ENCODE data around the gene MYL3. TPM values are rescaled to one million over a fixed set of nuclear protein-coding genes. Genes with fewer than 3 reads are reported as not detected.
A peak's percentile ranks its signal among the peaks of the same experiment; 100 is the strongest.

MYL3 gene
- total RNA-seq, 1 experiment from 2014 or later = not detected

- DNase-seq = peak in 1 of 2 experiments; percentile 31
- Histone ChIP-seq H3K4me1 (no peaks in the 10 kb centered on the region; the same call in 1 of the 2 replicates), H3K4me3 (peak overlapping the region; percentile 57), H3K27ac (no peak overlapping the region), H3K36me3 (no peaks in the 10 kb centered on the region), H3K9me3 (replicated peaks) (no peaks in the 10 kb centered on the region), H3K27me3 (peaks cover 24% of the 10 kb centered on the region)
These were observed 19.3 kb upstream of the MYL3 start for GRCh38 chr3:46882377-46883053.

- peak in 1 of 2 experiments; percentile 25 for DNase-seq
- Histone ChIP-seq H3K27me3 (peaks cover 24% of the 10 kb centered on the region), H3K27ac (no peak overlapping the region)
These were observed 18.5 kb upstream of the MYL3 start for GRCh38 chr3:46881596-46882376.

GRCh38 chr3:46880884-46881595 lies 17.8 kb upstream of the MYL3 start:
- Histone ChIP-seq H3K36me3 (no peaks in the 10 kb centered on the region), H3K9me3 (replicated peaks) (no peaks in the 10 kb centered on the region), H3K27ac (no peak overlapping the region), H3K4me1 (no peaks in the 10 kb centered on the region; the same call in 1 of the 2 replicates), H3K4me3 (no peak overlapping the region), H3K27me3 (peaks cover 24% of the 10 kb centered on the region)
- DNase-seq = no peak

More at GRCh38 chr3:46881596-46882376, 18.5 kb upstream of the MYL3 start:
- Histone ChIP-seq H3K4me1 (no peaks in the 10 kb centered on the region; the same call in 1 of the 2 replicates), H3K36me3 (no peaks in the 10 kb centered on the region), H3K4me3 (peak overlapping the region; percentile 57), H3K9me3 (replicated peaks) (no peaks in the 10 kb centered on the region)

GRCh38 chr3:46878781-46879436 lies 15.7 kb upstream of the MYL3 start:
- peak in 1 of 2 experiments; percentile 35 for DNase-seq
- Histone ChIP-seq H3K4me3 (no peak overlapping the region), H3K9me3 (replicated peaks) (no peaks in the 10 kb centered on the region), H3K4me1 (peaks cover 8% of the 10 kb centered on the region; the same call in 1 of the 2 replicates), H3K27ac (no peak overlapping the region), H3K36me3 (no peaks in the 10 kb centered on the region), H3K27me3 (peaks cover 17% of the 10 kb centered on the region)

- Histone ChIP-seq H3K27ac (no peak within 1 kb of the TSS), H3K4me1 (peaks cover 8% of the 10 kb centered on the region; the same call in 1 of the 2 replicates), H3K27me3 (peaks cover 15% of the 10 kb centered on the region; the same call in 1 of the 2 replicates), H3K9me3 (replicated peaks) (no peaks in the 10 kb centered on the region), H3K36me3 (no peaks in the 10 kb centered on the region), H3K4me3 (no peak within 1 kb of the TSS)
- DNase-seq = no peak
These were observed 14.3 kb upstream of the MYL3 start, which contains the start of gene PTH1R for GRCh38 chr3:46877406-46878125. Gene PTH1R, plus strand, starts transcription at chr3:46877721. Its CDS starts 5,839 bp downstream, at chr3:46883560.

- peaks cover 8% of the 10 kb centered on the region; the same call in 1 of the 2 replicates for H3K4me1 ChIP-seq
- no peak for DNase-seq
- H3K4me3 ChIP-seq = no peak overlapping the region
- peaks cover 14% of the 10 kb centered on the region; the same call in 1 of the 2 replicates for H3K27me3 ChIP-seq
- H3K27ac ChIP-seq = no peak overlapping the region
- no peaks in the 10 kb centered on the region for H3K9me3 ChIP-seq (replicated peaks)
- no peaks in the 10 kb centered on the region for H3K36me3 ChIP-seq
These were observed 13.4 kb upstream of the MYL3 start for GRCh38 chr3:46876313-46877300.

GRCh38 chr3:46875560-46875959 lies 12.3 kb upstream of the MYL3 start:
- Histone ChIP-seq H3K4me1 (peaks cover 8% of the 10 kb centered on the region; the same call in 1 of the 2 replicates), H3K36me3 (no peaks in the 10 kb centered on the region), H3K27ac (no peak overlapping the region), H3K9me3 (replicated peaks) (no peaks in the 10 kb centered on the region), H3K4me3 (no peak overlapping the region), H3K27me3 (peaks cover 11% of the 10 kb centered on the region; the same call in 1 of the 2 replicates)
- DNase-seq = no peak

- no peak for DNase-seq
- H3K27ac ChIP-seq = no peak overlapping the region
- H3K36me3 ChIP-seq = no peaks in the 10 kb centered on the region
- peaks cover 11% of the 10 kb centered on the region; the same call in 1 of the 2 replicates for H3K27me3 ChIP-seq
- peaks cover 8% of the 10 kb centered on the region; the same call in 1 of the 2 replicates for H3K4me1 ChIP-seq
- no peaks in the 10 kb centered on the region for H3K9me3 ChIP-seq (replicated peaks)
- no peak overlapping the region for H3K4me3 ChIP-seq
These were observed 11.2 kb upstream of the MYL3 start for GRCh38 chr3:46874430-46874829.

- Histone ChIP-seq H3K9me3 (replicated peaks) (no peaks in the 10 kb centered on the region), H3K4me3 (no peak overlapping the region), H3K27ac (no peak overlapping the region), H3K4me1 (peaks cover 8% of the 10 kb centered on the region; the same call in 1 of the 2 replicates), H3K27me3 (peaks cover 11% of the 10 kb centered on the region; the same call in 1 of the 2 replicates), H3K36me3 (no peaks in the 10 kb centered on the region)
- no peak for DNase-seq
These were observed 10.3 kb upstream of the MYL3 start for GRCh38 chr3:46873521-46873920.

- Histone ChIP-seq H3K9me3 (replicated peaks) (no peaks in the 10 kb centered on the region), H3K4me3 (no peak overlapping the region), H3K27me3 (peaks cover 11% of the 10 kb centered on the region; the same call in 1 of the 2 replicates), H3K4me1 (peaks cover 8% of the 10 kb centered on the region; the same call in 1 of the 2 replicates), H3K27ac (no peak overlapping the region), H3K36me3 (no peaks in the 10 kb centered on the region)
- DNase-seq = no peak
These were observed 8.0 kb upstream of the MYL3 start for GRCh38 chr3:46871222-46871621.

- peaks cover 11% of the 10 kb centered on the region; the same call in 1 of the 2 replicates for H3K27me3 ChIP-seq
These were observed 7.4 kb upstream of the MYL3 start for GRCh38 chr3:46870651-46871050.

GRCh38 chr3:46869440-46869839 lies 6.2 kb upstream of the MYL3 start:
- no peak for DNase-seq
- Histone ChIP-seq H3K27me3 (peaks cover 6% of the 10 kb centered on the region; the same call in 1 of the 2 replicates), H3K9me3 (replicated peaks) (no peaks in the 10 kb centered on the region), H3K36me3 (no peaks in the 10 kb centered on the region), H3K27ac (no peak overlapping the region), H3K4me1 (peaks cover 6% of the 10 kb centered on the region; the same call in 1 of the 2 replicates), H3K4me3 (no peak overlapping the region)

More at GRCh38 chr3:46870651-46871050, 7.4 kb upstream of the MYL3 start:
- H3K4me3 ChIP-seq = no peak overlapping the region
- H3K4me1 ChIP-seq = peaks cover 8% of the 10 kb centered on the region; the same call in 1 of the 2 replicates
- DNase-seq = no peak
- H3K9me3 ChIP-seq (replicated peaks) = no peaks in the 10 kb centered on the region
- no peaks in the 10 kb centered on the region for H3K36me3 ChIP-seq
- no peak overlapping the region for H3K27ac ChIP-seq
